ENCODE results near the gene FRMD4A. TPM values are rescaled to one million over a fixed set of nuclear protein-coding genes. Genes with fewer than 3 reads are reported as not detected.

The FRMD4A gene
- total and polyA plus RNA-seq, 5 experiments from 2014 or later, result 0.02 to 0.80 (median 0.31) TPM; not detected in 2

DNA sequence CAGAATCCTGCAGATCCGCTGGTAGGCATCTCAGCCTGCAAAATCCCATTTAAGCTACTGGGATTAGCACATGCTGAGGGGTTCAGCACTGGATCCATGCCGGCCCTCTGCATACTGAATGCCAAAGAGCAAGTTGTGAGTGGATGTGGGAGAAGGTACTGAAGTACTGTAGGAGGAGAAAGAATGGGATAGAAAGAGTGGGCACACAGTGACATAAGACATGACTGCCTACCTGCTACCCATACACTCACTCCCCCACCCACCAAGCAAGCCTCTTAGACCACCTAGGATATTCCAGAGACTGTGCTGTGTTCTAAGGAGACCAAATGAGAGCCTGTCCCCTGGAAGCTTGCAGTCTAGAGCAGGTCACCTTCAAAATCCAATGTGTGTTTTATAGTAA is 215.9 kb downstream of the FRMD4A start:
- Mint-ChIP-seq H3K9me3 (no peaks in the 10 kb centered on the region), H3K27me3 (peaks cover 0 to 8% (median 0%) of the 10 kb centered on the region in 5 donors), H3K4me3 (no peak overlapping the region), H3K4me1 (no peaks in the 10 kb centered on the region), H3K36me3 (no peaks in the 10 kb centered on the region), H3K27ac (no peak overlapping the region)
- POLR2A ChIA-PET, result no interaction called here
- DNase-seq, result no peak
- ATAC-seq, result no peak

DNA sequence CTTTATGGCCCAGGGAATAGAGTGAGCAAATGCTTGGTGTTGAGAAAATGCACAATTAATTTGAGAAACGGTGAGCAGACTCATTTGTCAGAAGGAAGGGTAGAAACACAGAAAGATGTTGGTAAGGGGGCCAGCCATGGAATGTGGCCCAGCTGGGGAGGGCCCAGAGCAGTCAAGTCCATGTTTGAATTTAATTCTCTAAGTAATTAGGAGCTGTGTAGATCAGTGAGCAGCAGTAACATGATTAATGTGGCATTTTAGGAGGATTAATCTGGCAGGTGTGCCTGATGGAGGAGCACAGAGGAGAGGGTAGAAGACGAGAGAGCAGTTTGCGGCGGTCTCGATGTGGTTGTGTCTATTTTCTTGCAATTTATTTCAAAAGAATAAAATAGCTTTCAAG is 218.7 kb downstream of the FRMD4A start:
- POLR2A ChIA-PET, result no interaction called here
- no peaks in the 10 kb centered on the region for H3K4me1 Mint-ChIP-seq

DNA sequence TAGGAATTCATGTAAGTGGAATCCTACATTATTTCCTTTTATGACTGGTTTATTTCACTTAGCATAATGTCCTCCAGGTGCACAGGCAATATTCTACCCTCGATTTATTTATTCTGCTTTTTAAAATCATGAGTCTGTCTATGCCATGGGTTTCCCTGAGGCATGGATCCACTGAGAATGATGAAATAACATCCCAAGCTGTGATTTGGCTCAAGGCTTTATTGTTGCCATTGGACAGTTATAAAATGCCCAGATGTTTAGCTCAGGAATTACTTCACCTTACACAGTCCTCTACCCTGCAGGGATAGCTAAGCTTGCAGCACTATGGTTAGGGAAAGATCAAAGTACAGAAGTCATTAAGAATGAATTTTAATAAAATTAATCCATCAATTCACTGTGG is 219.5 kb downstream of the FRMD4A start:
- ATAC-seq, result no peak
- Mint-ChIP-seq H3K36me3 (peaks cover 0 to under 1% (median 0%) of the 10 kb centered on the region in 3 donors), H3K27me3 (peaks cover 4 to 12% (median 7%) of the 10 kb centered on the region in 5 donors), H3K4me3 (no peak overlapping the region), H3K9me3 (peaks cover 0 to 7% (median under 1%) of the 10 kb centered on the region in 9 donors), H3K27ac (no peak overlapping the region), H3K4me1 (no peaks in the 10 kb centered on the region)
- DNase-seq, result no peak
- POLR2A ChIA-PET, result no interaction called here

More for the DNA sequence above, 218.7 kb downstream of the FRMD4A start:
- Mint-ChIP-seq H3K27ac (no peak overlapping the region), H3K4me3 (no peak overlapping the region), H3K9me3 (peaks cover 0 to under 1% (median 0%) of the 10 kb centered on the region in 9 donors), H3K27me3 (peaks cover 0 to 10% (median 2%) of the 10 kb centered on the region in 5 donors), H3K36me3 (no peaks in the 10 kb centered on the region)
- ATAC-seq (no peak), DNase-seq (no peak)

DNA sequence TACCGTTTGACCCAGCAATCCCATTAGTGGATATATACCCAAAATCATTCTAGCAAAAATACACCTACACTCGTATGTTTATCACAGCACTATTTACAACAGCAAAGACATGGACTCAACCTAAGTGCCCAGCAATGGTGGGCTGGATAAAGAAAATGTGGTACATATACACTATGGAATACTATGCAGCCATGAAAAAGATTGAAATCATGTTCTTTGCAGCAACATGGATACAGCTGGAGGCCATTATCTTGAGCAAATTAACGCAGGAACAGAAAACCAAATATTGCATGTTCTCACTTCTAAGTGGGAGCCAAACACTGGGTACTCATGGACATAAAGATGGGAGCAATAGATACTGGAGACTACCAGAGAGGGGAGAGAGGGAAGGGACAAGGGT is 223.9 kb downstream of the FRMD4A start:
- POLR2A ChIA-PET, result no interaction called here
- no peaks in the 10 kb centered on the region for H3K4me1 Mint-ChIP-seq
- H3K27me3 Mint-ChIP-seq, result peaks cover 0 to 12% (median 10%) of the 10 kb centered on the region in 5 donors
- peak overlapping the region in 1 of 10 donors; percentile 60 for H3K27ac Mint-ChIP-seq
- DNase-seq (no peak), ATAC-seq (no peak)
- peaks cover 0 to 6% (median 0%) of the 10 kb centered on the region in 3 donors for H3K36me3 Mint-ChIP-seq
- no peak overlapping the region for H3K4me3 Mint-ChIP-seq
- peaks cover 1 to 17% (median 4%) of the 10 kb centered on the region in 9 donors for H3K9me3 Mint-ChIP-seq

DNA sequence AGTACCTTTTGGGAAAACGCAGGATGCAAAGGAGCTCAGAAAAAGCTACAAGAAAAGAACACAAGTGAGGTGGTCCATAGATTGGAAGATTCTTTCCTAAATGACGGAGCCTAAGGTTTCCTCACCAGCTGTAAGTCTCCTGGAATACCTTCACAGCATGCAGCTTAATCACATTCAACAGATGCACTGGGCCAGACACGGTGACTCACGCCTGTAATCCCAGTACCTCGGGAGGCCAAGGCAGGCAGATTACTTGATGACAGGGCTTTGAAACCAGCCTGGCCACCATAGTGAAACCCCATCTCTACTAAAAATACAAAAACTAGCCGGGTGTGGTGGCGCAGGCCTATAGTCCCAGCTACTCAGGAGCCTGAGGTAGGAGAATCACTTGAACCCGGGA is 228.7 kb downstream of the FRMD4A start:
- no peak for ATAC-seq
- H3K27ac Mint-ChIP-seq, result no peak overlapping the region
- H3K4me1 Mint-ChIP-seq, result no peaks in the 10 kb centered on the region
- peaks cover 1 to 17% (median 4%) of the 10 kb centered on the region in 9 donors for H3K9me3 Mint-ChIP-seq
- peaks cover 0 to 6% (median 0%) of the 10 kb centered on the region in 3 donors for H3K36me3 Mint-ChIP-seq
- H3K4me3 Mint-ChIP-seq, result no peak overlapping the region
- H3K27me3 Mint-ChIP-seq, result peaks cover 0 to 11% (median 2%) of the 10 kb centered on the region in 5 donors
- DNase-seq, result no peak
- POLR2A ChIA-PET, result interaction anchor here (0.9 kb wide), 1 partner anchor 39 kb away, joined by 3 read pairs; no protein-coding TSS in a partner anchor

DNA sequence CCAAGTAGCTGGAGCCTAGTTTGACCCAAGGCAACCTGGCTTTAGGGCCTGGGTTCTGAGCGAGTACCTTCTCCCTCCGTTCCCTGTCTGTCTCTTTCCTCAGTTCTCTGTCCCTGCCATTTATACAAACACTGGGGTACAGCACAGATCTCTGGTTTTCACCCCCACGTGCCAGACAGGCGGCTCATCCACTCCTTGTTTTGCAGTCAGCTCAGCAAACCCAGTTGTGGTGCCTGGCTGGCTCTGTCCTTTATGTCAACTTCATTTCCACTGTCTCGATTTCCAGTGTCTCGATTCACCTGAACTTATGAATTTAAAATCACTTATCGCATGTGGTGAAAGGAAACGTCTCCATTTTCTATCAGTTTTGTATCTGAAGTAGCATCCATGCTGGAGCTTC is 230.8 kb downstream of the FRMD4A start:
- DNase-seq, result no peak
- Mint-ChIP-seq H3K9me3 (peaks cover 0 to 10% (median 0%) of the 10 kb centered on the region in 9 donors), H3K36me3 (no peaks in the 10 kb centered on the region), H3K4me1 (no peaks in the 10 kb centered on the region), H3K27me3 (no peaks in the 10 kb centered on the region), H3K27ac (no peak overlapping the region), H3K4me3 (no peak overlapping the region)
- no peak for ATAC-seq
- POLR2A ChIA-PET, result no interaction called here

DNA sequence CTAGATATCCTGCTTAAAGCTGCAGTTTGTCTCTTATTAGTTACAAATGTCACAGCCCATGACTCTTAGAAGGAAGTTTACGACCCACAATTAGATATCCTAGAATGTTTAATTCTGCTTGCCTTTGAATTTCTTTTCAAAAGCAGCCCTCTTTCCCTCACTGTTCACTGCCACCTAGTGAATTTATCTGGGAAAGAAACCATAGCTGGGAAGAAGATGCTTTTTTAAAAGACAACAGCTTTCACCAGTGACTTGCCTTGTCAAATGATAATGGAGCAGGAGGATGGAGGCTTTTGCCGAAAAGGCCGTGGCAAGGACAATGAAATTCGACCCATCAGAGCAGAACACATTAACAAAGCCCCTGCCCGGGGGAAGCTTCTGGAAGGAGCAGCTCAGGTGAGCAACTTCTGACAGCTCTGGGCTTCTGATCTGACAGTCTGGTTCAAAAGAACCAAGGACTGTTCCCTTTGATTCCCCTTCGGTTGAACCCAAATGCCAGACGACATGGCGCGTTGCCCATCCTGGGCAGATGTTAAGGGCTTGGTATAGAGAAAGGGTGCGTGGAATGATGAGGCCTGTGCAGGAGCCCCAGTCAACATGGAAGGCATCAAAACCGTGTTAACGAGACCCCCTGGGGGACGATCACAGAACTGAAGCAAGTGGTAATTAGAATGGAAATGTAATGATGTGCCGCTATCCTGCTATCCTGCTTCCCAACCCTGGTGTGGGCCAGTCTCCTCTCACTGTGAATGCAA is 236.8 kb downstream of the FRMD4A start:
- ATAC-seq (no peak), DNase-seq (peak in 2 of 10 donors; percentile 2 to 3)
- POLR2A ChIA-PET, result interaction anchor here (1.5 kb wide), 1 partner anchor 307 kb away, joined by 4 read pairs; no protein-coding TSS in a partner anchor
- H3K27me3 Mint-ChIP-seq, result no peaks in the 10 kb centered on the region
- H3K9me3 Mint-ChIP-seq, result no peaks in the 10 kb centered on the region
- peak overlapping the region in 2 of 10 donors; percentile 4 to 63 for H3K27ac Mint-ChIP-seq
- H3K4me3 Mint-ChIP-seq, result no peak overlapping the region
- no peaks in the 10 kb centered on the region for H3K36me3 Mint-ChIP-seq
- H3K4me1 Mint-ChIP-seq, result peaks cover 0 to 4% (median 0%) of the 10 kb centered on the region in 4 donors

DNA sequence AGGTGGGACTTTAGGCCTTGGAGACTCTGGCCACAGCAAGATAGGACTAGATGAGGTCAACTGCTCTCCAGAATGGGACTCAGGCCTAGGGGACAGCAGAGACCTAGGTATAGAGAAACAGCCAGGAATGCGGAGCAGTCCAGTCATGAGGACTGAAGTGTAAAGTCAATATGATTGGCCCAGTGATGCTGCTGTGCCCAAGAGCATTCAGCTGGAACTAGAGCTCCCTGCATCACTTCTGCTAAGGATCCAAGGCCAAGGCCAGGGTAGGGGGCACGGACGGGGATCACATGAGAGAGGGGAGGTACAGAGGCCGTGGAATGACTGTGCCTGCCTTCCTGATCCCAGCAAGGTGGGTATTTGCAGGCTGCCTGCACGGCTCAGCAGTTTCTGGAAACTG is 237.9 kb downstream of the FRMD4A start:
- Mint-ChIP-seq H3K27me3 (no peaks in the 10 kb centered on the region), H3K36me3 (no peaks in the 10 kb centered on the region), H3K4me3 (no peak overlapping the region), H3K4me1 (peaks cover 0 to 4% (median 0%) of the 10 kb centered on the region in 4 donors), H3K9me3 (no peaks in the 10 kb centered on the region), H3K27ac (no peak overlapping the region)
- POLR2A ChIA-PET, result interaction anchor here (1.5 kb wide), 1 partner anchor 306 kb away, joined by 4 read pairs; no protein-coding TSS in a partner anchor
- DNase-seq (no peak), ATAC-seq (no peak)

DNA sequence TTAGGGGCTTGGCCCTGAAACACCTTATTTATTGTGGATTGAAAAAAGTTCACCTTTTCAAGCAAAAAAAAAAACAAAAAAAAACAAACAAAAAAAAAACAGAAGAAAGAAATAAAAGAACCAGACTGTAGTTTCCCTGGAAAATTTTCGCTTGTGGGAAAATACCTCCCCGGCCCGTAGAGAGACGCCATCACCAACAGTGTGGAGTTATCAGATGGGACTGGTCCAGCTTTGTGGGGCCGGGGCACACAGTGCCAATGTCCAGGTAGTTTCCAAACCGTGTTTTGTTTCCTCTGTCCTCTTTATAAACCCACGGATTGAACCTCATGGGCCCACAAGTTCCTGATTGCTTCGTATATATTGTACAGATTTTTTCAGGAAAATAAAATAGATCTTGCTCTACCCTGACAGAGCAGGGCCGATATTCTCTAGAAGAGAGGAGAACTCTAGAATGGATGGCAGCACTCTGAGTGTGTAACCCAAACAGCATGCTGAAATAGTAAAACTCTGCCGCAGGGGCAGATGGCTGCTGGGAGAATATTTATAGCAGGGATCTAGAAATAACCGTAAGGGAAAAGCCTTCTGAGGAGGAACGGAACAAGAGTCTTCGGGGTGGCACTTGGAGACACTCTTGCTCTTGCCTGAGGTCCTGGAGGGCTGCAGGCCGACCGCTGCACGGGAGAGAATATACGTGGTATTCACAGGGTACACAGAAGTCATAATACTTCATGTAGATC is 241.0 kb downstream of the FRMD4A start:
- Mint-ChIP-seq H3K4me1 (peaks cover 0 to 4% (median 0%) of the 10 kb centered on the region in 4 donors), H3K9me3 (no peaks in the 10 kb centered on the region), H3K27ac (peak overlapping the region in 3 of 10 donors; percentile 24 to 47 (median 31)), H3K36me3 (no peaks in the 10 kb centered on the region), H3K4me3 (no peak overlapping the region), H3K27me3 (peaks cover 0 to 7% (median 3%) of the 10 kb centered on the region in 5 donors)
- DNase-seq (no peak), ATAC-seq (no peak)
- POLR2A ChIA-PET, result no interaction called here

DNA sequence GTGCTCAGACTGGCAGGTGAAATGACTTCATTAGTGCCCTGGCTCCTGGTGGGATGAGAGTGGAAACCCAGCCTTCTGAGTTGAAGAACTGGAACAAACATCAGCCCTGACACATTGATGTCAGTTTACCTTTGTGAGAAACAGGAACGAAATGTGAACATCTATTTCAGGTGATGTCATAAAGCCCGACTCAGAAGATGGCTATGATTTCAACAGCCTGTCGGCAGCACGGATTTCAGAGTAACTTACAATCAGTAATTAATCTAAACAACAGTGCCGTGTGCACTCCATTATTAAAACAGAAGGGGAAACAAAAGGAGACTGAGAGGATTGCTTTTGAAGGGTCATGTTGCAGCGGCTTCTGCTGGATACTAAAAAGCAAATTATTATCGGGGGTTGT is 243.2 kb downstream of the FRMD4A start:
- Mint-ChIP-seq H3K27ac (no peak overlapping the region), H3K4me3 (no peak overlapping the region), H3K4me1 (peaks cover 0 to 4% (median 0%) of the 10 kb centered on the region in 4 donors), H3K36me3 (no peaks in the 10 kb centered on the region), H3K27me3 (peaks cover 0 to 11% (median 4%) of the 10 kb centered on the region in 5 donors), H3K9me3 (no peaks in the 10 kb centered on the region)
- ATAC-seq, result no peak
- POLR2A ChIA-PET, result no interaction called here
- DNase-seq, result no peak

DNA sequence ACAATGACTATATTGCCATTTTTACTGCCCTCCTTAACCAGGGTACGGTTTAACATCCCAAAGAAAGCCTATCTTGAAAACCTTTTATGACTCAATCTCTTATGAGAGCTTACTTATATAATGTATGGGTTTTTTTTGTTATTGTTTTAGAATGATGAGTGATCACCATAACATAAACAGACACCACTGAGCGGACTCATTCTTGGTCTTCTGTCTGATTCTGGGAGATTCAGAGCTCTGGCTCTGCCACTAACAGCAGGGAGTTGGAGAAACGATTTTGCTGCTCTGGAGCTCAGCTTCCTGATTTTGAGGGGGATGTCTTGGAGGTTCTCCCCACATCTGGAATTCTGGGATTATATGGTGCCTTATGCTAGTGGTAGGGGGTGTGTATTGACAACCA is 244.1 kb downstream of the FRMD4A start:
- H3K27ac Mint-ChIP-seq, result no peak overlapping the region
- POLR2A ChIA-PET, result no interaction called here
- ATAC-seq (no peak), DNase-seq (no peak)
- peaks cover 0 to 4% (median 0%) of the 10 kb centered on the region in 4 donors for H3K4me1 Mint-ChIP-seq
- no peak overlapping the region for H3K4me3 Mint-ChIP-seq
- no peaks in the 10 kb centered on the region for H3K9me3 Mint-ChIP-seq
- H3K27me3 Mint-ChIP-seq, result peaks cover 0 to 11% (median 4%) of the 10 kb centered on the region in 5 donors
- H3K36me3 Mint-ChIP-seq, result no peaks in the 10 kb centered on the region

DNA sequence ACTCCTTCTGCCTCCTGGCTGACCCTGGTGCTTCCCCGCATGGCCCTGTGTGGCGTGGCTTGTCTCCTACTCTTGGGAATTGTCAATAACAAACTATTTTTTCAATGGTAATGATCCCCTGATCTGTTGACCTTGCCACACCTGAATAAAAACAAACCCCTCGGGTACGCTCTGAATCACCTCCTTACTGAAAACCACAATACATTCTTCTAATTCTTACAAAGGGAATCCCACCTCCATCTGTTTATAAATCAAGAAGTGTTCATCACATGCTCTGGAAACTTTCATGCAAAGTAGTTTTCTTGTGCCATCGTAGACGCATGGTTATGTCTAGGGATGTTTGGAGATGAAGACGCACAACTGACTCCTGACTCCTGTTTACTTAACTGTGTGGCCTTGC is 245.8 kb downstream of the FRMD4A start:
- ATAC-seq (no peak), DNase-seq (no peak)
- H3K36me3 Mint-ChIP-seq, result no peaks in the 10 kb centered on the region
- POLR2A ChIA-PET, result no interaction called here
- no peaks in the 10 kb centered on the region for H3K4me1 Mint-ChIP-seq
- no peak overlapping the region for H3K27ac Mint-ChIP-seq
- no peak overlapping the region for H3K4me3 Mint-ChIP-seq
- peaks cover 0 to 11% (median 4%) of the 10 kb centered on the region in 5 donors for H3K27me3 Mint-ChIP-seq
- H3K9me3 Mint-ChIP-seq, result peaks cover 0 to under 1% (median 0%) of the 10 kb centered on the region in 9 donors

DNA sequence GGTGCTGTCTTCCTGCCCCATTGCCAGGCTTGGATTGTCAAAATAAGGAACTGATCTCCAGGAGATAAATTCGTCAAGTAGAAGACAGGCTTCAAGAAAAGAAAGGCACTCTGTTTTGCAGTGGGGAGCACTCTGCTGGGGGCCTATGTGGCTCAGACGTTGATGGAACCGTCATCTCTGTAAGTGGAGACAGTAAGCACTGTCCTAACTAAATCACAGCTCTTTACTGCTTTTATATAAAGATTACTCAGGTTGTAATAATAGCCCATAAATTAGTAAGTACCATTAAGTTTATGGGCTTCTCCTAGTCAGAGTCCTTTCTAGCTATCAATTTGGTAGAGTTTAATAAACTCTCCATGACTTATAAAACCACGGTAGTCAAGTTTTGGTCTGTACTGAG is 249.9 kb downstream of the FRMD4A start:
- ATAC-seq (no peak), DNase-seq (no peak)
- H3K9me3 Mint-ChIP-seq, result peaks cover 0 to 19% (median 6%) of the 10 kb centered on the region in 9 donors
- H3K4me1 Mint-ChIP-seq, result no peaks in the 10 kb centered on the region
- POLR2A ChIA-PET, result no interaction called here
- H3K36me3 Mint-ChIP-seq, result peaks cover 0 to 5% (median 0%) of the 10 kb centered on the region in 3 donors
- no peak overlapping the region for H3K4me3 Mint-ChIP-seq
- H3K27me3 Mint-ChIP-seq, result peaks cover 0 to 11% (median 4%) of the 10 kb centered on the region in 5 donors
- peak overlapping the region in 1 of 10 donors; percentile 57 for H3K27ac Mint-ChIP-seq

All from naive thymus-derived CD8-positive, alpha-beta T cell (primary cell).